ENCODE measurements around the gene NOTO. TPM values are rescaled to one million over a fixed set of nuclear protein-coding genes. Genes with fewer than 3 reads are reported as not detected.

The NOTO gene
- total and polyA plus RNA-seq, 2 experiments from 2014 or later = not detected

DNA sequence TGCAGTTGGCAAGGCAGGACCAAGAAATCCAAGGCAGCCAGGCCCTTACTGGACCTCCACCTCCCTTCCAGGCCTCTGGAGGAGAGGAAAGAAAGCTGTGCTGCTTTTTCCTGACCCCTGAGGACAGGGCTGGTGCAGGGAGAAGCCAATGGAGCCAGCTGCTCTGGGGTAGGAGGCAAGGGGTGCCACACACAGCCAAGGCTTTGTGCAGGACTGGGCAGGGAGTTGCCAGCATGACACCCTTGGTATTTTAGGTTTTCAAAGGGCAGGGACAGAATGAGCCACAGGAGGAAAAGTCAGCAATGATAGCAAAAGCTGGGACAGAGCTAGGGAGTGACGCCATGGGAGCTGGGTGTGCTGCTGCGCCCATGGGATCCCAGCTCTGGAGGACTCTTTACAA is 54.6 kb downstream of the NOTO start:
- DNase-seq (ENCODE audit: low spot score) = no peak
- H3K36me3 ChIP-seq (replicated peaks; ENCODE audit: insufficient read depth, low read depth) = no peaks in the 10 kb centered on the region
- no peaks in the 10 kb centered on the region for H3K9me3 ChIP-seq (ENCODE audit: low read depth)
- no peaks in the 10 kb centered on the region for H3K79me2 ChIP-seq
- TF ChIP-seq EZH2phosphoT487 (IDR thresholded peaks at IDR 0.05; ENCODE audit: low read depth, severe bottlenecking, unreplicated experiment) = no peak
- TF ChIP-seq, protein P1, sequence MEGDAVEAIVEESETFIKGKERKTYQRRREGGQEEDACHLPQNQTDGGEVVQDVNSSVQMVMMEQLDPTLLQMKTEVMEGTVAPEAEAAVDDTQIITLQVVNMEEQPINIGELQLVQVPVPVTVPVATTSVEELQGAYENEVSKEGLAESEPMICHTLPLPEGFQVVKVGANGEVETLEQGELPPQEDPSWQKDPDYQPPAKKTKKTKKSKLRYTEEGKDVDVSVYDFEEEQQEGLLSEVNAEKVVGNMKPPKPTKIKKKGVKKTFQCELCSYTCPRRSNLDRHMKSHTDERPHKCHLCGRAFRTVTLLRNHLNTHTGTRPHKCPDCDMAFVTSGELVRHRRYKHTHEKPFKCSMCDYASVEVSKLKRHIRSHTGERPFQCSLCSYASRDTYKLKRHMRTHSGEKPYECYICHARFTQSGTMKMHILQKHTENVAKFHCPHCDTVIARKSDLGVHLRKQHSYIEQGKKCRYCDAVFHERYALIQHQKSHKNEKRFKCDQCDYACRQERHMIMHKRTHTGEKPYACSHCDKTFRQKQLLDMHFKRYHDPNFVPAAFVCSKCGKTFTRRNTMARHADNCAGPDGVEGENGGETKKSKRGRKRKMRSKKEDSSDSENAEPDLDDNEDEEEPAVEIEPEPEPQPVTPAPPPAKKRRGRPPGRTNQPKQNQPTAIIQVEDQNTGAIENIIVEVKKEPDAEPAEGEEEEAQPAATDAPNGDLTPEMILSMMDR (IDR thresholded peaks at IDR 0.05; ENCODE audit: poor library complexity) = no peak
- no peak for TF ChIP-seq EZH2 (IDR thresholded peaks at IDR 0.05; ENCODE audit: borderline replicate concordance)
- WGBS (ENCODE audit: low lambda C conversion rate, missing lambda C conversion rate) = 92% methylated on average over 2 of the region's 2 CpGs
- H3K27me3 ChIP-seq = no peaks in the 10 kb centered on the region
- no peak overlapping the region for H3K4me3 ChIP-seq
- H3K27ac ChIP-seq = no peak overlapping the region
- H3K4me2 ChIP-seq = no peak overlapping the region
- no peaks in the 10 kb centered on the region for H3K9me2 ChIP-seq (replicated peaks; ENCODE audit: insufficient read depth)
- H2AFZ ChIP-seq = no peak overlapping the region
- no peaks in the 10 kb centered on the region for H3K4me1 ChIP-seq (ENCODE audit: insufficient read depth)
- no peaks in the 10 kb centered on the region for H4K20me1 ChIP-seq (ENCODE audit: insufficient read depth, poor library complexity, severe bottlenecking)

DNA sequence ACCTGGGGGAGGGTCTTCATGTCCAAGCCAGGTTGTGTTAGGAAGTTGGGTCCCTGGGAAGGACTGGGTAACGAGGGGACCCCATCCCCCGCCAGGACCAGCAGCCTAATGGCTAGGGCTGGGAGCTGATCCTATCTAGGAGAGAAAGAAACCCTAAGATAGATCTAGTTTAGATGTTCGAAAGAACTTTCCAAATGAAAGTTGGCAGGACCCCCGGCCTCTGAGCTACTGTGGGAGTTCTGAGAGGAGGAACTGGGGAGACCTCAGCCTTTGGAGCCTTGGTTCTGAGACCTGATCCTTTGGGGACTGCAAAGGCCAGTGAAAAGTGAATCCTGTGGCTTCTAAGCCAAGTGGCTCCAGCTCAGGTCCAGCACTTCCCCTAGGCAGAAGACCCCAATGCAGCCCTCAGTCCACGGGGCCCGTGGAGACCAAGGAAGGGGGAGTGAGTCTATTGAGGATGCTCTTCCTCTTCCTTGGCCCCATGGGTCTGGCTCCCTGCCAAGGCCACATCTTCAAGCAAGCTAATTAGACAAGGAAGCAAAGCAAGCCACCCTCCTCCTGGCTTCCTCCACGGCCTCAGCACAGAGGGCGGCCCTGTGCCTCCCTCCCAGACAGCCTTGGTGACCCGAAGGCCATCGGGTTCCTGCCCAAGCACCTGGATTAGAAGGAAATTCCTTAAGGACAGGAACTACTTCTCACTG is 55.2 kb downstream of the NOTO start:
- Histone ChIP-seq H4K20me1 (ENCODE audit: insufficient read depth, poor library complexity, severe bottlenecking) (no peaks in the 10 kb centered on the region), H3K4me3 (no peak overlapping the region), H2AFZ (no peak overlapping the region), H3K4me1 (ENCODE audit: insufficient read depth) (no peaks in the 10 kb centered on the region), H3K27me3 (no peaks in the 10 kb centered on the region), H3K9me3 (ENCODE audit: low read depth) (no peaks in the 10 kb centered on the region), H3K27ac (no peak overlapping the region), H3K36me3 (replicated peaks; ENCODE audit: insufficient read depth, low read depth) (no peaks in the 10 kb centered on the region), H3K79me2 (no peaks in the 10 kb centered on the region), H3K9me2 (replicated peaks; ENCODE audit: insufficient read depth) (no peaks in the 10 kb centered on the region), H3K4me2 (no peak overlapping the region)
- no peak for TF ChIP-seq EZH2 (IDR thresholded peaks at IDR 0.05; ENCODE audit: borderline replicate concordance)
- no peak for TF ChIP-seq EZH2phosphoT487 (IDR thresholded peaks at IDR 0.05; ENCODE audit: low read depth, severe bottlenecking, unreplicated experiment)
- TF ChIP-seq, protein P1 (IDR thresholded peaks at IDR 0.05; ENCODE audit: poor library complexity) = no peak
- DNase-seq (ENCODE audit: low spot score) = no peak
- 89% methylated on average over 10 of the region's 10 CpGs for WGBS (ENCODE audit: low lambda C conversion rate, missing lambda C conversion rate)

DNA sequence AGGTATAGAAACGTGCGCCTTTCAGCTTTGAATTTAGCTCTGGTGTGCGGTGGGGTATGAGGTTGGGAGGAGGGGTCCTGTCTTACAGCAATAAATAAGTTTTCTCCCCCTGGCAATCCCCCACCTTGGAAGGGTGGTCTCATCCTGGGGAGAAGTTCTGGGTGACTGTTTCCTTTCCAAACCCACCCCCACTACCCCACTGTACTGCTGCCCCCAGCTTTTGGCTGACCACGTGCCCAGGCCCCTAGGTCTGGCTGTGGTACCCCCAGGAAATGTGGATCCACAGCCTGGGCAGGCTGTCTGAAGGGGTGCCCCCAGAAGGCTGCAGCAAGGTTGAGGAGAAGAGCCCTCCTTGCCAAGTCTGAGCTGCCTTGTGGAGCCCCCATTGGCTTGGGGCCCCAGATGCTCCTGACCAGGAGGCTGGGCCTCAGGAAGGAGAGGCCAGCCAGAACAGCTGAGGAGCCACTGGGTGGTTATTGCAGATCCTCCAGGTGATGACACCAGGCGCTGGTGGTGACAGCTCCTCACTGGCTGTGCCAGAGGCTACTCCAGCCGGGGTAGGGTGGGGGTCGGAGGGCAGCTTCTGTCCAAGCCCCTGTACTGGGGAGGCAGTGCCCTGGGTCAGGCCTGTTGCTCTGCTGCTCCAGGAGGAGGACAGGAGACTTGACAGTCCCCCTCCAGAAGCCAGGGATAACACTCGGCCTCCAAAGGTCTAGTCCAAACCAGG is 56.0 kb downstream of the NOTO start:
- TF ChIP-seq EZH2phosphoT487 (IDR thresholded peaks at IDR 0.05; ENCODE audit: low read depth, severe bottlenecking, unreplicated experiment) = no peak

DNA sequence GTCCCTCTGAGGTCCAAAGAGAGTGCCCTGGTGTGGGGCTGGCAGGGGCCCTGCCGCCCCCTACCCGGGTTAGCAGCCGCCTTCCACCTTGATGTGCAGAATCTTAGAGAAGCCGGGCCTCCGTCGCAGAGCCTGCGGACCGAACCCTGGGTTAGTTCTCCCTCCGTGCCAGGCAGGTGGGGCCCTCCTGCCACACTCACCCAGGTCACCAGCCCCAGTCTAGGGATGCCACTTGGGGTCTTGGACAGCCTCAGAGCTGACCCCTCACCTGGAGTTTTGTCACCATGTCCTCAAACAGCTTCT is 56.5 kb downstream of the NOTO start:
- no peak for TF ChIP-seq EZH2 (IDR thresholded peaks at IDR 0.05; ENCODE audit: borderline replicate concordance)
- TF ChIP-seq, protein P1 (IDR thresholded peaks at IDR 0.05; ENCODE audit: poor library complexity) = no peak
- no peak for TF ChIP-seq EZH2phosphoT487 (IDR thresholded peaks at IDR 0.05; ENCODE audit: low read depth, severe bottlenecking, unreplicated experiment)
- H3K4me2 ChIP-seq = no peak overlapping the region
- H3K36me3 ChIP-seq (replicated peaks; ENCODE audit: insufficient read depth, low read depth) = no peaks in the 10 kb centered on the region
- no peaks in the 10 kb centered on the region for H3K79me2 ChIP-seq
- H4K20me1 ChIP-seq (ENCODE audit: insufficient read depth, poor library complexity, severe bottlenecking) = no peaks in the 10 kb centered on the region
- H3K4me1 ChIP-seq (ENCODE audit: insufficient read depth) = no peaks in the 10 kb centered on the region
- 97% methylated on average over 9 of the region's 9 CpGs for WGBS (ENCODE audit: low lambda C conversion rate, missing lambda C conversion rate)
- DNase-seq (ENCODE audit: low spot score) = no peak
- no peaks in the 10 kb centered on the region for H3K9me2 ChIP-seq (replicated peaks; ENCODE audit: insufficient read depth)
- no peak overlapping the region for H3K27ac ChIP-seq
- H3K4me3 ChIP-seq = no peak overlapping the region
- H3K9me3 ChIP-seq (ENCODE audit: low read depth) = no peaks in the 10 kb centered on the region
- H3K27me3 ChIP-seq = no peaks in the 10 kb centered on the region
- H2AFZ ChIP-seq = no peak overlapping the region

More for the DNA sequence above, 56.0 kb downstream of the NOTO start:
- Histone ChIP-seq H3K36me3 (replicated peaks; ENCODE audit: insufficient read depth, low read depth) (no peaks in the 10 kb centered on the region), H3K4me3 (no peak overlapping the region), H4K20me1 (ENCODE audit: insufficient read depth, poor library complexity, severe bottlenecking) (no peaks in the 10 kb centered on the region), H3K4me1 (ENCODE audit: insufficient read depth) (no peaks in the 10 kb centered on the region), H3K27ac (no peak overlapping the region), H3K9me3 (ENCODE audit: low read depth) (no peaks in the 10 kb centered on the region), H3K9me2 (replicated peaks; ENCODE audit: insufficient read depth) (no peaks in the 10 kb centered on the region), H3K79me2 (no peaks in the 10 kb centered on the region), H2AFZ (no peak overlapping the region), H3K4me2 (no peak overlapping the region), H3K27me3 (no peaks in the 10 kb centered on the region)
- no peak for DNase-seq (ENCODE audit: low spot score)
- WGBS (ENCODE audit: low lambda C conversion rate, missing lambda C conversion rate) = 94% methylated on average over 8 of the region's 8 CpGs

Measured in hepatocyte (in vitro differentiated cells).